Esophagus squamous epithelium (tissue), 4 donors: ENCODE measurements around the gene CFAP77.

ENCODE experiments used
- CTCF ChIP-seq, 6 experiments: fragments of 450-650 bp in 4 of 6; fragments of 200-600 bp in 2 of 6; sonication (generic) in 2 of 6; IDR thresholded peaks; one replicate each; pipeline ENCODE4 v1.5.1; 2016 to 2019; ENCODE audit warnings: antibody characterized with exemption in 6 of 6, mild to moderate bottlenecking in 4 of 6, moderate library complexity in 4 of 6
- POLR2A ChIP-seq, 4 donors: fragments of 450-650 bp; IDR thresholded peaks; one replicate each; pipeline ENCODE4 v1.6.1; 2017; ENCODE audit warnings: antibody characterized with exemption in 4 of 4, mild to moderate bottlenecking in 4 of 4, moderate library complexity in 3 of 4

GRCh38 chr9:132600326-132600984, 190.4 kb downstream of the CFAP77 start:
- TF ChIP-seq CTCF (IDR thresholded peaks at IDR 0.05) (no peak), POLR2A (IDR thresholded peaks at IDR 0.05) (no peak)
